Stomach (tissue), 9 donors: ENCODE measurements around the gene OCA2. TPM values are rescaled to one million over a fixed set of nuclear protein-coding genes. Genes with fewer than 3 reads are reported as not detected.

Source experiments
- DNase-seq, 2 donors: peaks; one replicate each; pipeline versions ENCODE4 v3.0.0 to v3.0.0-alpha.2; 2013 to 2019
- H3K27ac ChIP-seq, 5 donors: fragments of 200-600 bp in 4 of 5; sonication (generic) in 4 of 5; one replicate each; pipeline ENCODE4 v1.5.1; 2013 to 2019; ENCODE audit warnings: mild to moderate bottlenecking in 1 of 5, moderate library complexity in 1 of 5
- H3K27me3 ChIP-seq, 3 donors: fragments of 200-600 bp; sonication (generic); one replicate each; pipeline ENCODE4 v1.5.1; 2017 to 2019; ENCODE audit warnings: mixed run types in 1 of 3
- H3K36me3 ChIP-seq, 4 donors: fragments of 200-600 bp; sonication (generic); 1 replicate in 3 of 4; 2 replicates in 1 of 4; pipeline ENCODE4 v1.5.1; 2016 to 2019
- H3K4me1 ChIP-seq, 4 donors: fragments of 200-600 bp; sonication (generic); one replicate each; pipeline ENCODE4 v1.5.1; 2016 to 2019
- H3K4me3 ChIP-seq, 4 donors: fragments of 200-600 bp; sonication (generic) in 3 of 4; one replicate each; pipeline ENCODE4 v1.5.1; 2016 to 2019; ENCODE audit warnings: mild to moderate bottlenecking in 1 of 4
- H3K9me3 ChIP-seq, 4 donors: fragments of 200-600 bp; sonication (generic); one replicate each; pipeline ENCODE4 v1.5.1; 2016 to 2019
- EP300 ChIP-seq: sonication (generic); formaldehyde crosslinking; IDR thresholded peaks from one replicate; pipeline ENCODE4 v1.6.1; 2017; ENCODE audit warnings: antibody characterized with exemption
- POLR2A ChIP-seq, 4 donors: fragments of 450-650 bp; IDR thresholded peaks; one replicate each; pipeline ENCODE4 v1.6.1; 2016; ENCODE audit warnings: antibody characterized with exemption in 4 of 4, control low read depth in 2 of 4, mild to moderate bottlenecking in 1 of 4, moderate library complexity in 1 of 4
- POLR2AphosphoS5 ChIP-seq, 3 donors: sonication (generic); formaldehyde crosslinking; IDR thresholded peaks; one replicate each; pipeline ENCODE4 v1.6.1; 2016; ENCODE audit warnings: antibody characterized with exemption in 3 of 3
- WGBS, 5 donors: extraction: QIAGEN DNeasy Blood & Tissue Kit in 3 of 5; methylation state at CpG; one replicate each; pipeline versions ENCODE4 v1.1.5 to v1.1.7; 2013 to 2018; 5-methylcytosine and 5-hydroxymethylcytosine counted together
- intact Hi-C: fragments of 100-400 bp; cut with DNase I; formaldehyde crosslinking; loops from one replicate; pipeline ENCODE4 v1.15.1; 2023; ENCODE audit warnings: low total_unique reads
- polyA plus RNA-seq, 3 donors: library from polyadenylated mRNA; stranded (reverse); fragments of 200-250 nt; gene quantifications; one replicate each; pipeline ENCODE4 v1.2.3, GENCODE V29; 2013
- total RNA-seq, 5 donors: library from RNA; depleted of rRNA; stranded (reverse); fragments of >200 nt; gene quantifications; one replicate each; pipeline versions ENCODE4 v1.1.0 to v1.2.3, GENCODE V29; 2014 to 2016
- TF ChIP-seq, protein P1 (sequence below), 7 experiments: fragments of 450-650 bp in 4 of 7; fragments of 200-600 bp in 3 of 7; sonication (generic) in 3 of 7; IDR thresholded peaks; one replicate each; pipeline ENCODE4 v1.5.1; 2016 to 2019; ENCODE audit warnings: antibody characterized with exemption in 7 of 7, control low read depth in 2 of 7, mild to moderate bottlenecking in 1 of 7
- donor health status: healthy with polysubstance abuse.
- donor health status: Bipolar disorder and iron deficiency.
- donor health status: healthy.

The OCA2 gene
- total and polyA plus RNA-seq, 8 donors = 0.12 to 0.89 (median 0.65) TPM; not detected in 4

GRCh38 chr15:27752691-27753090 is 346.4 kb downstream of the OCA2 start:
- intact Hi-C loops = no loop called here
- H3K4me3 ChIP-seq = no peak overlapping the region
- no peaks in the 10 kb centered on the region for H3K36me3 ChIP-seq
- H3K4me1 ChIP-seq = no peaks in the 10 kb centered on the region
- TF ChIP-seq POLR2AphosphoS5 (IDR thresholded peaks at IDR 0.05) (no peak), POLR2A (IDR thresholded peaks at IDR 0.05) (no peak), EP300 (no peak)
- TF ChIP-seq, protein P1, sequence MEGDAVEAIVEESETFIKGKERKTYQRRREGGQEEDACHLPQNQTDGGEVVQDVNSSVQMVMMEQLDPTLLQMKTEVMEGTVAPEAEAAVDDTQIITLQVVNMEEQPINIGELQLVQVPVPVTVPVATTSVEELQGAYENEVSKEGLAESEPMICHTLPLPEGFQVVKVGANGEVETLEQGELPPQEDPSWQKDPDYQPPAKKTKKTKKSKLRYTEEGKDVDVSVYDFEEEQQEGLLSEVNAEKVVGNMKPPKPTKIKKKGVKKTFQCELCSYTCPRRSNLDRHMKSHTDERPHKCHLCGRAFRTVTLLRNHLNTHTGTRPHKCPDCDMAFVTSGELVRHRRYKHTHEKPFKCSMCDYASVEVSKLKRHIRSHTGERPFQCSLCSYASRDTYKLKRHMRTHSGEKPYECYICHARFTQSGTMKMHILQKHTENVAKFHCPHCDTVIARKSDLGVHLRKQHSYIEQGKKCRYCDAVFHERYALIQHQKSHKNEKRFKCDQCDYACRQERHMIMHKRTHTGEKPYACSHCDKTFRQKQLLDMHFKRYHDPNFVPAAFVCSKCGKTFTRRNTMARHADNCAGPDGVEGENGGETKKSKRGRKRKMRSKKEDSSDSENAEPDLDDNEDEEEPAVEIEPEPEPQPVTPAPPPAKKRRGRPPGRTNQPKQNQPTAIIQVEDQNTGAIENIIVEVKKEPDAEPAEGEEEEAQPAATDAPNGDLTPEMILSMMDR (IDR thresholded peaks at IDR 0.05) = no peak
- H3K9me3 ChIP-seq = peaks cover 0 to 21% (median 0%) of the 10 kb centered on the region in 4 donors
- 70 to 100% (median 74%) methylated on average over 1 to 4 of the region's 4 CpGs for WGBS, 5 donors
- DNase-seq = no peak
- H3K27ac ChIP-seq = no peak overlapping the region
- no peaks in the 10 kb centered on the region for H3K27me3 ChIP-seq

DNA sequence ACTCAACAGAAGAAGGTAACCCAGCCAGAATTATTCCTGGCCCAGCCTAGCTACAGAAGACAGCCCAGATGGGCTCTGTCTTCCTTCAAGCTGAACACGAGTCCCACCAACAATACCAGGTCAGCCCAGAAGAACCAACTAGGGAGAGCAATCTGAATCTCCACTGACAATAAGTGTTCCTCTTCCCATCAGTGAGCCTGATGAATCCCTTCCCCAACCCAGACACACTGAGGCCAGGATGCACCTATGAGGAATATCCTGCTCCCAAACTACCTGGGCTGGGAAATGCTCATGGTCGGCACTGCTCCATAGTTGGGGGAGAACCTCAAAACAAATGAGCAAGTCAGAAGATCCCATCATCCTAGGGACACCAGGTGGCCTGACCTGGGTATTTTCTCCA is 351.1 kb downstream of the OCA2 start:
- intact Hi-C loops = no loop called here
- no peaks in the 10 kb centered on the region for H3K27me3 ChIP-seq
- peaks cover 0 to 23% (median 0%) of the 10 kb centered on the region in 4 donors for H3K9me3 ChIP-seq
- DNase-seq = no peak
- 83 to 98% (median 92%) methylated on average over 2 of the region's 2 CpGs for WGBS, 5 donors
- H3K36me3 ChIP-seq = no peaks in the 10 kb centered on the region
- no peaks in the 10 kb centered on the region for H3K4me1 ChIP-seq
- H3K27ac ChIP-seq = no peak overlapping the region
- TF ChIP-seq POLR2AphosphoS5 (IDR thresholded peaks at IDR 0.05) = no peak
- no peak overlapping the region for H3K4me3 ChIP-seq

- WGBS, 5 donors = 68 to 85% (median 78%) methylated on average over 5 of the region's 5 CpGs
- Histone ChIP-seq H3K4me1 (no peaks in the 10 kb centered on the region), H3K36me3 (no peaks in the 10 kb centered on the region), H3K4me3 (no peak overlapping the region), H3K27me3 (no peaks in the 10 kb centered on the region), H3K27ac (no peak overlapping the region), H3K9me3 (peaks cover 0 to 15% (median 0%) of the 10 kb centered on the region in 4 donors)
- DNase-seq = no peak
- TF ChIP-seq POLR2AphosphoS5 (IDR thresholded peaks at IDR 0.05) = no peak
- intact Hi-C loops = no loop called here
Observed at GRCh38 chr15:27746401-27746955, 352.6 kb downstream of the OCA2 start.

DNA sequence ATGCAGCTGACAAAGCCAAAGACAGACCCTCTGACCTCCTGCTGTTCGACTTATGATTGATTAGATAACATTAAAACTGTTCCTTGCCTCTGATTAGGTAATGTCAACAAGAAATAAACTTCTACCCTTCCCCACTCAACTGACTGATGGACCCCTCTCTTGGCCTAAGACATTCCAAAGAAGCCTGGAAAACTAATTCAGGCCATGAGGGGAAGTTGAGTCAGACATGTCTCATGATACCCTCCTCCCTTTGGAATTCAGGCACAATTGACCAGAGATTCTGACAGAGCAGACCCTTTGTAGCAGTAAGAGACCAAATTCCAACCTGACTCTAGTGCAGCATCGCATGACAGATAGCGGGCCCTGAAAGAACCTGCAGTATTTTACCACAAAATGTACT is 354.5 kb downstream of the OCA2 start:
- TF ChIP-seq POLR2AphosphoS5 (IDR thresholded peaks at IDR 0.05) (no peak), POLR2A (IDR thresholded peaks at IDR 0.05) (no peak), EP300 (no peak)
- TF ChIP-seq, protein P1 (IDR thresholded peaks at IDR 0.05) = no peak
- H3K9me3 ChIP-seq = peaks cover 0 to 25% (median 4%) of the 10 kb centered on the region in 4 donors
- H3K4me3 ChIP-seq = no peak overlapping the region
- H3K36me3 ChIP-seq = no peaks in the 10 kb centered on the region
- H3K27me3 ChIP-seq = no peaks in the 10 kb centered on the region
- no peaks in the 10 kb centered on the region for H3K4me1 ChIP-seq
- no peak for DNase-seq
- WGBS, 5 donors = 58 to 72% (median 64%) methylated on average over 3 of the region's 3 CpGs
- intact Hi-C loops = no loop called here
- no peak overlapping the region for H3K27ac ChIP-seq

DNA sequence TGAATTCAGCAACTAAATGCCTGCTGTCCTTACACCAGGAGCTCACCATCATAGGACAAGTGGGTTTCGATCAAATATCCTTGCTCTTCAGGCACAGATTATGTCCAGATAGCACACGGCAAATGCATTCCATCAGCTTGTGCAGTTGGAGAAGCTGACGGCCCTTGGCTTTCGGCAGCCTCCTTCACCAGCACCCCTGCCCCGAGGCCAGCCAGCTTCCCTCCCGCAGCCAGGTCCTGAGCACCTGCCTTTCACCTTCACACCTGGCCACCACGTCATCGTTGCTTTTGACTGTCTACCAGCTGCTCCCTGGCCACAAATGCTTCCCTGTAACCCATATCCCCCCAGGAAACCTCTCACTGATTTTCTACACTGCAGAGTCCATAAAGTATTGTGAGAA is 355.5 kb downstream of the OCA2 start:
- Histone ChIP-seq H3K27me3 (no peaks in the 10 kb centered on the region), H3K27ac (no peak overlapping the region), H3K9me3 (peaks cover 0 to 25% (median 6%) of the 10 kb centered on the region in 4 donors), H3K4me1 (no peaks in the 10 kb centered on the region), H3K4me3 (no peak overlapping the region), H3K36me3 (no peaks in the 10 kb centered on the region)
- WGBS, 5 donors = 84 to 94% (median 89%) methylated on average over 8 of the region's 8 CpGs
- intact Hi-C loops = no loop called here
- TF ChIP-seq POLR2AphosphoS5 (IDR thresholded peaks at IDR 0.05) (no peak), EP300 (no peak), POLR2A (IDR thresholded peaks at IDR 0.05) (no peak)
- TF ChIP-seq, protein P1 (IDR thresholded peaks at IDR 0.05) = no peak
- DNase-seq = no peak
